ENCODE results near the gene CDKN2A. TPM values are rescaled to one million over a fixed set of nuclear protein-coding genes. Genes with fewer than 3 reads are reported as not detected.

The CDKN2A gene
- total and polyA plus RNA-seq, 3 donors from 2014 or later = 12.9 to 67.5 (median 20.4) TPM

DNA sequence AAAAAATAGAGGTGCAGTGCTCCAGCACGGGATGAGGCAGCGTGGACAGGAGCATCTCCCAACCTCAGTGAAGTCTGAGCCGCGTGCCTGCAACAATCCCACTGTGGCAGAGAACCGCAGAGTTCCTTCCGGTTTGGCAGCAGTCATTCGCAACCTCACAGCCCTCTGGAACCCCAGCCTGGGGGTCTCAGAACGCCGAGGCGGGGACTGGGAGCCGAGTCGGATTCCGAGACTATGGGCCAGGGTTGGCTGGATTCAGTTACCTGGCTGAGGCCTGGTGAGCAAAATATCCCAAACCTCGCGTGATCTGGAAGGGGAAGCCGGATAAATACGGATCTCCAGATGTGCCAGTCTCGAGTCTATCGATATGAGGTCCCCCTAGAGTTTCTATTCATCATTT, 27.0 kb downstream of the CDKN2A start:
- Histone ChIP-seq H3K36me3 (ENCODE audit: low read depth, missing control alignments) (no peaks in the 10 kb centered on the region), H3K27me3 (no peaks in the 10 kb centered on the region), H3K4me1 (no peaks in the 10 kb centered on the region), H3K9me3 (no peaks in the 10 kb centered on the region), H3K4me3 (peak overlapping the region in 1 of 2 donors; percentile 1), H3K27ac (no peak overlapping the region)
- DNase-seq = no peak
- TF ChIP-seq, protein P1, sequence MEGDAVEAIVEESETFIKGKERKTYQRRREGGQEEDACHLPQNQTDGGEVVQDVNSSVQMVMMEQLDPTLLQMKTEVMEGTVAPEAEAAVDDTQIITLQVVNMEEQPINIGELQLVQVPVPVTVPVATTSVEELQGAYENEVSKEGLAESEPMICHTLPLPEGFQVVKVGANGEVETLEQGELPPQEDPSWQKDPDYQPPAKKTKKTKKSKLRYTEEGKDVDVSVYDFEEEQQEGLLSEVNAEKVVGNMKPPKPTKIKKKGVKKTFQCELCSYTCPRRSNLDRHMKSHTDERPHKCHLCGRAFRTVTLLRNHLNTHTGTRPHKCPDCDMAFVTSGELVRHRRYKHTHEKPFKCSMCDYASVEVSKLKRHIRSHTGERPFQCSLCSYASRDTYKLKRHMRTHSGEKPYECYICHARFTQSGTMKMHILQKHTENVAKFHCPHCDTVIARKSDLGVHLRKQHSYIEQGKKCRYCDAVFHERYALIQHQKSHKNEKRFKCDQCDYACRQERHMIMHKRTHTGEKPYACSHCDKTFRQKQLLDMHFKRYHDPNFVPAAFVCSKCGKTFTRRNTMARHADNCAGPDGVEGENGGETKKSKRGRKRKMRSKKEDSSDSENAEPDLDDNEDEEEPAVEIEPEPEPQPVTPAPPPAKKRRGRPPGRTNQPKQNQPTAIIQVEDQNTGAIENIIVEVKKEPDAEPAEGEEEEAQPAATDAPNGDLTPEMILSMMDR (IDR thresholded peaks at IDR 0.05) = no peak
- no peak for TF ChIP-seq POLR2A (IDR thresholded peaks at IDR 0.05)
- intact Hi-C loops (cut with DNase I; ENCODE audit: low total_unique reads) = no loop called here
- WGBS, 2 donors = 14 to 22% methylated on average over 19 of the region's 19 CpGs

- no peaks in the 10 kb centered on the region for H3K27me3 ChIP-seq
- no peak for DNase-seq
- intact Hi-C loops (cut with DNase I; ENCODE audit: low total_unique reads) = no loop called here
Observed at GRCh38 chr9:21966140-21966851, 27.9 kb downstream of the CDKN2A start.

GRCh38 chr9:21965401-21965951, 28.7 kb downstream of the CDKN2A start:
- TF ChIP-seq POLR2A (IDR thresholded peaks at IDR 0.05) = no peak
- TF ChIP-seq, protein P1 (IDR thresholded peaks at IDR 0.05) = no peak
- no peaks in the 10 kb centered on the region for H3K9me3 ChIP-seq
- peak; percentile 81 for DNase-seq
- H3K27ac ChIP-seq = no peak overlapping the region
- intact Hi-C loops (cut with DNase I; ENCODE audit: low total_unique reads) = no loop called here
- 2 to 3% methylated on average over 22 to 30 of the region's 30 CpGs for WGBS, 2 donors
- H3K4me3 ChIP-seq = peak overlapping the region; percentile 24 to 36
- H3K27me3 ChIP-seq = no peaks in the 10 kb centered on the region
- no peaks in the 10 kb centered on the region for H3K4me1 ChIP-seq
- H3K36me3 ChIP-seq (ENCODE audit: low read depth, missing control alignments) = no peaks in the 10 kb centered on the region

More at GRCh38 chr9:21966140-21966851, 27.9 kb downstream of the CDKN2A start:
- H3K27ac ChIP-seq = no peak overlapping the region
- TF ChIP-seq, protein P1 (IDR thresholded peaks at IDR 0.05) = no peak
- no peak for TF ChIP-seq POLR2A (IDR thresholded peaks at IDR 0.05)
- H3K4me1 ChIP-seq = no peaks in the 10 kb centered on the region
- H3K36me3 ChIP-seq (ENCODE audit: low read depth, missing control alignments) = no peaks in the 10 kb centered on the region
- WGBS, 2 donors = 11 to 14% methylated on average over 15 of the region's 15 CpGs
- no peaks in the 10 kb centered on the region for H3K9me3 ChIP-seq
- no peak overlapping the region for H3K4me3 ChIP-seq

DNA sequence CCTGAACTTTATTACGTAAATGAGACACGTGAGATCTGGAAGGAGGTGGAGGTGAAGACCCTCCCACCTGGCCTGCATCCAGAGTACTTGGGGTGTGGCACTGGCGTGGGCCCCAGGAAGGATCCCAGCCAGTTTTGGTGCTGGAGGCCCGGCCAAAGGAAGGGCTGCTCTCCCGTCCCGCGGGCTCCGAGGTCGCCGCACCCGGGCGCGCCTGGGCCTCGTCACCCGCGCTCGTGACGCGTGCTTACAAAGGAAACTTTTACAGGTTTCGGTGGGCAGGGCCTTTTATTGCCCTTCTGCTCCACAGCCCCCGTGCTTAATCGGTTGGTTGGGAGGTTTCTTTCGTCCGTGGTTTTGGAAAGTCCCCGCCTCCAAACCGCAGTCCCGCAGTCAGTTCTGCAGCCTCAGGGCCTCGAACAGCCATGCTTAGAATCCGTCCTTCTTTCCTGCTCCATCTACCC, 29.2 kb downstream of the CDKN2A start:
- peak overlapping the region; percentile 24 to 36 for H3K4me3 ChIP-seq
- intact Hi-C loops (cut with DNase I; ENCODE audit: low total_unique reads) = no loop called here
- no peaks in the 10 kb centered on the region for H3K36me3 ChIP-seq (ENCODE audit: low read depth, missing control alignments)
- H3K27me3 ChIP-seq = no peaks in the 10 kb centered on the region
- H3K27ac ChIP-seq = no peak overlapping the region
- DNase-seq = no peak
- H3K9me3 ChIP-seq = no peaks in the 10 kb centered on the region
- H3K4me1 ChIP-seq = no peaks in the 10 kb centered on the region
- 1 to 2% methylated on average over 25 to 29 of the region's 29 CpGs for WGBS, 2 donors
- no peak for TF ChIP-seq POLR2A (IDR thresholded peaks at IDR 0.05)
- TF ChIP-seq, protein P1 (IDR thresholded peaks at IDR 0.05) = no peak
